HepG2 (cell line): ENCODE data around the gene LHX5. TPM values are rescaled to one million over a fixed set of nuclear protein-coding genes. Genes with fewer than 3 reads are reported as not detected.
A peak's percentile ranks its signal among the peaks of the same experiment; 100 is the strongest.

Source experiments
- ATAC-seq: fragments of 200-7000 bp; cut with Tn5 transposase; 3 replicates; pipeline ENCODE4 v1.9.1; 2020; ENCODE audit warnings: mild to moderate bottlenecking, moderate library complexity
- BruUV-seq: library from RNA; stranded (reverse); fragments of 400-500 nt; replicated peaks from 2 replicates; lab custom pipeline; 2021; lab: Mats Ljungman, UMichigan
- CTCF ChIA-PET: fragments of 300-600 bp; formaldehyde crosslinking; extraction: SDS; loops from one replicate; lab custom pipeline; 2021; ENCODE audit warnings: low total read pairs, inconsistent platforms, low intra/inter-chr PET ratio; lab: Yijun Ruan, JAX
- POLR2A ChIA-PET: fragments of 350-600 bp; sonication (Branson Sonifier 250); formaldehyde crosslinking; loops from one replicate; lab custom pipeline; 2020; ENCODE audit warnings: antibody characterized with exemption, inconsistent platforms; lab: Yijun Ruan, JAX
- DNase-seq: peaks from one replicate; pipeline ENCODE4 v3.0.0-alpha.2; 2015; ENCODE audit warnings: low spot score
- FAIRE-seq: peaks from 3 replicates; lab custom pipeline; 2011; peaks lifted over from hg19 to GRCh38; lab: Jason Lieb, UNC
- H2AFZ ChIP-seq: one replicate; pipeline ENCODE4 v1.6.1; 2011; ENCODE audit warnings: low read length, inconsistent platforms
- H3K27ac ChIP-seq: fragments of 300-600 bp; 3 replicates; pipeline ENCODE4 v1.8.0; 2011; ENCODE audit warnings: mixed run types, mild to moderate bottlenecking, mixed read lengths, low read length, inconsistent platforms; ENCODE audit not compliant: insufficient read depth; ENCODE audit errors: extremely low read length
- H3K27me3 ChIP-seq, 2 experiments: fragments of 200-600 bp in 1 of 2; 2 replicates in 1 of 2; 3 replicates in 1 of 2; pipeline versions ENCODE4 v1.6.0 to v1.8.0; 2011; ENCODE audit warnings: low read length in 2 of 2, mild to moderate bottlenecking in 2 of 2, moderate library complexity in 2 of 2, inconsistent platforms in 1 of 2; ENCODE audit not compliant: insufficient read depth in 2 of 2, control insufficient read depth in 1 of 2
- H3K36me3 ChIP-seq, 2 experiments: fragments of 200-600 bp in 1 of 2; replicated peaks in 1 of 2; 2 replicates in 1 of 2; 3 replicates in 1 of 2; pipeline versions ENCODE4 v1.5.1 to v1.8.0; 2011; ENCODE audit warnings: low read length in 2 of 2, inconsistent platforms in 1 of 2; ENCODE audit not compliant: insufficient read depth in 2 of 2, control insufficient read depth in 1 of 2
- H3K4me1 ChIP-seq: 2 replicates; pipeline ENCODE4 v1.5.1; 2012; ENCODE audit warnings: low read length, inconsistent platforms; ENCODE audit not compliant: insufficient read depth
- H3K4me2 ChIP-seq: 2 replicates; pipeline ENCODE4 v1.6.0; 2011; ENCODE audit warnings: low read depth, low read length, inconsistent platforms
- H3K4me3 ChIP-seq, 3 experiments: fragments of 200-600 bp in 1 of 3; sonication (generic), shearing (Covaris generic) in 1 of 3; replicated peaks in 1 of 3; 2 replicates each; pipeline ENCODE4 v1.5.1; 2011 to 2016; ENCODE audit warnings: low read length in 3 of 3, inconsistent platforms in 2 of 3, low read depth in 2 of 3, mild to moderate bottlenecking in 2 of 3, control low read depth in 1 of 3, mixed read lengths in 1 of 3; ENCODE audit not compliant: insufficient read depth in 1 of 3
- H3K79me2 ChIP-seq: one replicate; pipeline ENCODE4 v1.6.1; 2011; ENCODE audit warnings: low read length, inconsistent platforms; ENCODE audit not compliant: insufficient read depth
- H3K9ac ChIP-seq: 2 replicates; pipeline ENCODE4 v1.6.0; 2011; ENCODE audit warnings: mild to moderate bottlenecking, low read depth, low read length, inconsistent platforms; ENCODE audit not compliant: insufficient read depth
- H3K9me3 ChIP-seq: 2 replicates; pipeline ENCODE4 v1.5.1; 2012; ENCODE audit warnings: mild to moderate bottlenecking, low read length
- H4K20me1 ChIP-seq: 2 replicates; pipeline ENCODE4 v1.6.0; 2011; ENCODE audit warnings: inconsistent platforms, mild to moderate bottlenecking, low read length, moderate library complexity; ENCODE audit not compliant: insufficient read depth
- EZH2 ChIP-seq: conservative IDR thresholded peaks from 2 replicates; pipeline ENCODE4 v1.6.1; 2012; ENCODE audit warnings: mild to moderate bottlenecking, low read depth, low read length, moderate library complexity
- GPN1 ChIP-seq: sonication (generic); formaldehyde crosslinking; IDR thresholded peaks from 2 replicates; pipeline ENCODE4 v1.5.1; 2020; ENCODE audit warnings: missing genetic modification reagents, borderline replicate concordance
- KAT8 ChIP-seq: IDR thresholded peaks from 2 replicates; pipeline ENCODE4 v1.6.1; 2016; ENCODE audit warnings: missing genetic modification reagents, missing compliant biosample characterization
- MEF2D ChIP-seq: sonication (generic); formaldehyde crosslinking; IDR thresholded peaks from 2 replicates; pipeline ENCODE4 v1.5.1; 2020; ENCODE audit warnings: mild to moderate bottlenecking, missing genetic modification reagents
- NFKBIZ ChIP-seq: IDR thresholded peaks from 2 replicates; pipeline ENCODE4 v1.6.1; 2018; ENCODE audit warnings: missing genetic modification reagents, missing compliant biosample characterization
- PHF20 ChIP-seq: sonication (generic); formaldehyde crosslinking; IDR thresholded peaks from 2 replicates; pipeline ENCODE4 v1.5.0; 2020; ENCODE audit warnings: mild to moderate bottlenecking, missing genetic modification reagents
- ZFP90 ChIP-seq: sonication (generic); formaldehyde crosslinking; IDR thresholded peaks from 2 replicates; pipeline ENCODE4 v1.8.0; 2022; ENCODE audit warnings: missing genetic modification reagents, mild to moderate bottlenecking, inconsistent platforms, borderline replicate concordance
- ZNF24 ChIP-seq: fragments of 450-650 bp; IDR thresholded peaks from 2 replicates; pipeline ENCODE4 v1.6.1; 2017; ENCODE audit warnings: antibody characterized with exemption, mild to moderate bottlenecking
- ZNF331 ChIP-seq: sonication (generic); formaldehyde crosslinking; IDR thresholded peaks from 2 replicates; pipeline ENCODE4 v1.4.0; 2020; ENCODE audit warnings: missing genetic modification reagents
- ZNF34 ChIP-seq: sonication (generic); formaldehyde crosslinking; IDR thresholded peaks from 2 replicates; pipeline ENCODE4 v1.4.0; 2020; ENCODE audit warnings: mild to moderate bottlenecking, missing genetic modification reagents, borderline replicate concordance
- ZNF354B ChIP-seq: sonication (generic); formaldehyde crosslinking; IDR thresholded peaks from 2 replicates; pipeline ENCODE4 v1.8.0; 2022; ENCODE audit warnings: mild to moderate bottlenecking, missing genetic modification reagents
- ZNF430 ChIP-seq: sonication (generic); formaldehyde crosslinking; IDR thresholded peaks from 2 replicates; pipeline ENCODE4 v1.9.0; 2021; ENCODE audit warnings: mild to moderate bottlenecking, missing genetic modification reagents
- WGBS: methylation state at CpG from one replicate; pipeline ENCODE4 v1.1.6; 2017; ENCODE audit warnings: low lambda C conversion rate; 5-methylcytosine and 5-hydroxymethylcytosine counted together
- in situ Hi-C: cut with HindIII; loops from 2 replicates; pipeline ENCODE4 v1.10.0; 2017; ENCODE audit warnings: low pct_unique_long_range_greater_than_20kb; ENCODE audit not compliant: extremely low pct_ligation_motif_present
- intact Hi-C: fragments of 100-400 bp; cut with micrococcal nuclease; formaldehyde crosslinking; loops from one replicate; pipeline ENCODE4 v1.10.0; 2022; ENCODE audit not compliant: unreplicated experiment
- polyA plus RNA-seq, 8 experiments: library from polyadenylated mRNA; depleted of rRNA in 3 of 8; stranded (reverse) in 7 of 8; unstranded in 1 of 8; fragments of >200 nt; fragmentation: Illumina TruSeq in 4 of 8; extraction: Trizol in 4 of 8; gene quantifications; 2 replicates each; pipeline versions ENCODE4 v1.2.1 to v1.2.3, GENCODE V29; 2011 to 2016; ENCODE audit warnings: low read depth in 4 of 8, missing spikeins in 1 of 8, mixed read lengths in 1 of 8; ENCODE audit not compliant: insufficient read depth in 1 of 8
- total RNA-seq, 5 experiments: library from RNA; depleted of rRNA; stranded (reverse); fragments of >200 nt; fragmentation: Illumina TruSeq; extraction: Trizol; gene quantifications; 2 replicates each; pipeline ENCODE4 v1.2.3, GENCODE V29; 2016; ENCODE audit warnings: low read depth in 1 of 5
- TF ChIP-seq, protein P1 (sequence below): sonication (generic); formaldehyde crosslinking; IDR thresholded peaks from 2 replicates; pipeline ENCODE4 v1.4.0; 2020; ENCODE audit warnings: missing genetic modification reagents, mild to moderate bottlenecking, borderline replicate concordance

The LHX5 gene
- total and polyA plus RNA-seq, 2 of the 13 experiments (the other 11 are each of a cell fraction or from before 2014, with no cell fraction given) = not detected

DNA sequence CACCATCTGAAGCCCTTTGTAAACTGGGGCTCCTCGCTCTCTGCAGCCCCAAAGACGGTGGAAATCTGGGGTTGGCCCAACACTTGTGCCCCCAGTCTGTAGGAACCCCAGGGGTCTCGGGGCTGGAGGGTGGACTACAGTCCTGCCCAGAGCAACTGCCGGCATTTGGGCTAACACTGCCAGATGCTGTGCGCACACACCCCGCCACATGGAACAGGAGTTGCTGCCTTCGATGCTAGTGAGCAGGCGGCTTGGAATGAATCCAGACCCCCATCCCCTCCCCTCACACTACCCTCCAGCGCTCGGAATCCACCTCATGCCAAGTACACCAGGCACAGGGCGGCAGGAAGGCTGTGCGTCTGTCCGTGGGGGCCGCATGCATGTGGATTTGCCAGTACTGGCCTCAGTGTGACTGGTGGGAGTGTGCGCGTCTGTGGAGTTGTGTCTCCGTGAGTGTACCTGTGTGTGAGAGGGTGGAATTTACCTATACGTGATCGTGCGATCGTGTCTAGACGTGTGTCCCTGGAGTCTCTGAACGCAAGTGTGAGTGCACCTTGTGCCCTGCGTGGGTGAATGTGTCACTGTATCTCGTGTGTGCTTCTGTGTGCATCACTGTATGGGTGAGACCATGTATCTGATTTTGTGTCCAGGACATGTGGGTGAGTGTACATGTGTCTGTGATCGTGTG is 5.1 kb downstream of the LHX5 start:
- ChIA-PET POLR2A (no interaction called here), CTCF (no interaction called here)
- no peaks in the 10 kb centered on the region for H3K79me2 ChIP-seq
- peak overlapping the region; percentile 57; the same call in 1 of the 2 replicates for H3K4me2 ChIP-seq
- peak overlapping the region in 1 of 3 experiments; percentile 55; a peak in 1 of 6 replicates for H3K4me3 ChIP-seq
- DNase-seq (no peak), ATAC-seq (no peak), FAIRE-seq (no peak)
- peaks cover 15 to 84% of the 10 kb centered on the region in 2 experiments for H3K27me3 ChIP-seq
- H3K9me3 ChIP-seq = no peaks in the 10 kb centered on the region
- TF ChIP-seq EZH2 (peak; percentile 37), ZFP90 (CRISPR knock-in tag) (no peak)
- BruUV-seq = no TSS peak
- no peak overlapping the region for H3K27ac ChIP-seq
- H2AFZ ChIP-seq = no peak overlapping the region
- in situ Hi-C loops (loop anchor here (10.0 kb wide), 1 partner anchor 358 kb away; no protein-coding TSS in a partner anchor), intact Hi-C loops (no loop called here)
- 20% methylated on average over 5 of the region's 26 CpGs for WGBS
- no peaks in the 10 kb centered on the region for H3K4me1 ChIP-seq
- no peaks in the 10 kb centered on the region for H4K20me1 ChIP-seq
- no peak overlapping the region for H3K9ac ChIP-seq
- no peaks in the 10 kb centered on the region for H3K36me3 ChIP-seq

DNA sequence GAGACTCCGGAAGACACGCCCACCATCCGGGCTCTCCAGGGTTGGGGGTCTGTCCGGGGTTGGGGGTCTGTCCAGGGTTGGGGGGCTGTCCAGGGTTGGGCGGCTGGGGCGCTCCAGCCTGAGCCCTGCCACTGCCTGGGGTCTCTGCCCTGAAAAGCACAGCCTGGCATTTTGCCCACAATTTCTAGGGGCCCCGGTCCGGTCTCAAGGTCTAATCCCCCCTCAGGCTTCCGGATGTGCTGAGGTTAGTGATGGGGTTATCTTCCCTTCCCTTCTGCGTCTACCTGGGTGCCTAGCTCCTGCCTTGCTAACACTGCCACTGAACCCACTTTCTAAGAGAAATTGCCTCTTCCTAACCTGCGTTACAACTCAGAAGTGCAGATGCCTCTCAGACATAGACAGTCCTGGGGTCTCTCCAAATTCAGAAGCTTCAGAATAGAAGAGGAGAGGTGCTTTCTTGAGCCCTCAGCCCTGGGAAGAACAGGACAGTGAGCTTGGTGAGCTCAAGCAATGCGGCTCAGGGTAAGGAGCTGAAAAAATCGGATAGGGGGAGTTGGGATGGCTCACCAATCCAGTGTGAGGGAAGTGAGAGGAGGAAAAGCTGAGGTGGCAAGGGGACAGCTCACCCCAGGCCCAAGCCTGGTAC is 5.7 kb downstream of the LHX5 start:
- Histone ChIP-seq H3K9ac (no peak overlapping the region), H3K36me3 (no peaks in the 10 kb centered on the region), H3K4me2 (no peak overlapping the region), H3K4me3 (no peak overlapping the region), H3K4me1 (no peaks in the 10 kb centered on the region), H2AFZ (no peak overlapping the region), H4K20me1 (no peaks in the 10 kb centered on the region), H3K27ac (no peak overlapping the region), H3K9me3 (no peaks in the 10 kb centered on the region), H3K79me2 (no peaks in the 10 kb centered on the region), H3K27me3 (peaks cover 15 to 80% of the 10 kb centered on the region in 2 experiments)
- in situ Hi-C loops = loop anchor here (10.0 kb wide), 1 partner anchor 359 kb away; no protein-coding TSS in a partner anchor
- ATAC-seq (no peak), DNase-seq (no peak), FAIRE-seq (no peak)
- TF ChIP-seq ZNF430 (CRISPR knock-in tag) = no peak
- no peak for TF ChIP-seq ZNF34
- no peak for TF ChIP-seq ZNF354B (CRISPR knock-in tag)
- no peak for TF ChIP-seq MEF2D (CRISPR knock-in tag)
- no peak for TF ChIP-seq KAT8 (CRISPR knock-in tag)
- TF ChIP-seq, protein P1, sequence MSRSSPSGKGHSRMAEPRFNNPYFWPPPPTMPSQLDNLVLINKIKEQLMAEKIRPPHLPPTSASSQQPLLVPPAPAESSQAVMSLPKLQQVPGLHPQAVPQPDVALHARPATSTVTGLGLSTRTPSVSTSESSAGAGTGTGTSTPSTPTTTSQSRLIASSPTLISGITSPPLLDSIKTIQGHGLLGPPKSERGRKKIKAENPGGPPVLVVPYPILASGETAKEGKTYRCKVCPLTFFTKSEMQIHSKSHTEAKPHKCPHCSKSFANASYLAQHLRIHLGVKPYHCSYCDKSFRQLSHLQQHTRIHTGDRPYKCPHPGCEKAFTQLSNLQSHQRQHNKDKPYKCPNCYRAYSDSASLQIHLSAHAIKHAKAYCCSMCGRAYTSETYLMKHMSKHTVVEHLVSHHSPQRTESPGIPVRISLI (CRISPR knock-in tag) = no peak
- no peak for TF ChIP-seq GPN1
- no peak for TF ChIP-seq PHF20 (CRISPR knock-in tag)
- no peak for TF ChIP-seq NFKBIZ (CRISPR knock-in tag)
- TF ChIP-seq ZNF24 = no peak
- no peak for TF ChIP-seq ZNF331 (CRISPR knock-in tag)
- CTCF ChIA-PET = no interaction called here
- no TSS peak for BruUV-seq
- intact Hi-C loops = no loop called here
- WGBS = 14% methylated on average over 5 of the region's 13 CpGs
- POLR2A ChIA-PET = no interaction called here
